Embryonic facial prominence (tissue), 1 donor: Measurements from ENCODE around the gene PES1.
"Not testable (repeated sequence)": the region's sequence is repeated elsewhere in the genome, so short reads cannot be mapped to it uniquely, and the experiment has no call there.

Source experiments
- DNase-seq: peaks from one replicate; pipeline ENCODE4 v3.0.0-alpha.2; 2016; ENCODE audit errors: extremely low spot score

PES1 gene

GRCh38 chr22:30555282-30556210 is 36.2 kb downstream of the PES1 start:
- DNase-seq, result no peak

DNA sequence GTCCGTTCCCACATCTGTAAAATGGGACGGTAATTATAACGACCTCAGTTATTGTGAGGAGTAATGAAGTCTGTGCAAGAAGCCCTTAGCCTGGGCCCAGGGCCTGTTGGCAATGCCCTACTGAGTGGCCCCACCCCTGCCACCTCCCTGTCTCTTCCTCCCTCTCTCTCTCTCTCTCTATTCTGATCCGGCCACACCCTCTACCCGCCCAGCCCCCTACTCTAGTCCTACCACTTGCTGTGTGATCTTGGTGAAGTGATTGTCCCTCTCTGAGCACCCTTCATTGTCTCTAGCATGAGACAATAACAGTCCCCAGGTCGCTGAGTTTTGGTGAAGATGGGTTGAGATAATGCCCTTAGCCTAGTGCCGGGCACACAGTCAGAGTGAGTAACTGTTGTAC is 37.7 kb downstream of the PES1 start:
- DNase-seq, result no peak

DNA sequence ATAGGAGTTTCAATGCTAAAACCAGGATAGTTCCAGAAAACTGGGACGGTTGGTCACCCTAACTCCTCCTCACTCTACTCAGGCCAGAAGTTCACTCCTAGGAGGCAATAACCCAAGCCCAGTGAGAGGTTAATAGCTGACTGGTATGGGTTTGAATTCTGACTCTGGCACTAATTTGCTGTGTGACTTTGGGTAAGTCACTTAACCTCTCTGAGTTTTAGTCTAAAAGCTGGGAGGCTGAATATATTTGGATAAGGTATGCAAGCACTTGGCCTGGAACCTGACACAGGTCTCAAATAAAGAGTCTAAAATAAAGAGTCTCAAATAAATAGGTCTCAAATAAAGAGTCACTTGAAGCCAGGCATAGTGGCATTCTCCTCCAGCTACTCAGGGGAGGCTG is 39.0 kb downstream of the PES1 start:
- DNase-seq, result no peak

GRCh38 chr22:30551813-30552212 is 39.9 kb downstream of the PES1 start:
- not testable (repeated sequence) for DNase-seq

GRCh38 chr22:30547188-30547587 is 44.5 kb downstream of the PES1 start:
- DNase-seq, result no peak

DNA sequence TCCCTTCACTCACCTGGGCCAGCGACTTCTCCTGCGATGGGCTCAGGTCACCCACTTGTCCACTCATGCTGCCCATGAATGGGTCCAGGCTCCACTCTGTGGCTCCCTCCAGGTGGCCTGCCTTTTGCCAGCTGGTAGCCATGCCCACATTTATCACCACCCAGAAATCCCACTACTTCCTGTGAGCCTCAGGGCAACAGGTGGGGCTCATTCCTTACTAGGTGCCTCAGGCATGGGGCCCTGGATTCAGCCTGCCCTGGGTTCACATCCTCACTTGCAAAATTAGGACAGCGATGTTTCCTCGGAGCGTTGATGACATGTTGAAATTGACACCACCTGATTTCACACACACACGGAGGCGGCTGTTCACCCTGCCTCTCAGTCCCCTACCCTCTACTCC is 45.1 kb downstream of the PES1 start, which contains the start of gene SEC14L6:
Gene SEC14L6 (minus strand): TSS at position 126 of the 400 bp plus-strand sequence. CDS start 59 bp downstream, at position 67.
- no peak for DNase-seq

- DNase-seq, result no peak
These were observed 48.9 kb downstream of the PES1 start for GRCh38 chr22:30542811-30543188.

GRCh38 chr22:30541961-30542810 is 49.5 kb downstream of the PES1 start:
- DNase-seq, result no peak

GRCh38 chr22:30541511-30541910 is 50.2 kb downstream of the PES1 start:
- not testable (repeated sequence) for DNase-seq

DNA sequence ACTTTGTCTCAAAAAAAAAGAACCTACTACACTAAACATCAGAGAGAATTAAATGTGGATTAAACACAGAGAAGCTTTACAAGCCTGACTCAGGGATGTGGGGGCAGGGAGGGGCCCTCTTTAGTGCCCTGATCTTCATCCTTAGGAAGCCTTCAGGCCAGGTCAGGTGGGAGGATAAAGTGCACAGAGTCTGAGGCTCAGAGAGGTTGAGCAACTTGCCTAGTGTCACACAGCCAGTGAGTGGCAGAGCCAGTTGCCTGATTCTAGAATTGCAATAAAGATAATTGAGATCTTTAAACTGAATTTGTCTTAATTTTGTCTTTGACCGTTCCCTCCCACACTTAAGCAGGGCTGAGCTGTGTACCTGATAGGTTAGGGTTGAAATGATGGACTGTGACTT is 52.3 kb downstream of the PES1 start:
- no peak for DNase-seq

DNA sequence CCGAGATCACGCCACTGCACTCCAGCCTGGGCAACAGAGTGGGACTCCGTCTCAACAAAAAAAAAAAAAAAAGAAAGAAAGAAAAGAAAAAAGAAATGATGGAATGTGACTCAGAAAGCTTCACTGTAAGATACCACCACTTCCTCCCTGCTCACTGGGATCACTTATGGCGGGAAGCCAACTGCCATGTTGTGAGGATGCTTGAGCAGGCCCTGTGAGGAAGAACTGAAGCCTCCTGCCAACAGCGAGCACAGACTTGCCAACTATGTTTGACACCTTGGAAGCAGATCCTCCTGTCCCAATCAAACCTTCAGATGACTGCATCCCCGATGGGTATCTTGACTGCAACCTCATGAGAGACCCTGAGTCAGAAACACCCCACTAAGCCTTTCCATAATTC is 53.4 kb downstream of the PES1 start:
- DNase-seq, result no peak

DNA sequence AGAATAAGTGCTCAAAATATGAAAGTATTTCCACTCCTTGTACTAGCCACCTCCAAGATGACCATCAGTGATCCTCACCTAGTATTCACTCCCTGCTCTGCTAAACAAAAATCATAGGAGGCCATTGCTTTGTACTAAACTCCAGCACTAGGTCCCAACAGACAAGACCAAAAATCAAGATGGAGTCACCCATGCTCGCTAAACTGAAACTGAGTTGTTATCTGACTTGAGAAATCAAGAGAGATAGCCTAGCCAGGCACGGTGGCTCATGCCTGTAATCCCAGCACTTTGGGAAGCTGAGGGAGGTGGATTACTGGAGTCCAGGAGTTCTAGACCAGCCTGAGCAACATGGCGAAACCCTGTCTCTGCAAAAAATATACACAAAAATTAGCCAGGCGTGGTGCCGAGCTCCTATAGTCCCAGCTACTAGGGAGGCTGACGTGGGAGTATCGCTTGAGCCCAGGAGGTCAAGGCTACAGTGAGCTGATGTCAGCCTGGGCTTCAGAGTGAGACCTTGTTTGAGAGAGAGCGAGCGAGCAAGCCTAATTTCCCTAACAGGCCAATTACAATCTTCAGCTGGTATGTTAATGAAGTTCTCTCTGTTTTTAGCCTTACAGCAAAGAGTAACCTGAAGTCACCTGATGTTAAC is 54.5 kb downstream of the PES1 start:
- DNase-seq, result no peak

- no peak for DNase-seq
These were observed 56.5 kb downstream of the PES1 start for GRCh38 chr22:30535182-30535581.

- DNase-seq, result no peak
These were observed 59.8 kb downstream of the PES1 start for GRCh38 chr22:30531651-30532608.

DNA sequence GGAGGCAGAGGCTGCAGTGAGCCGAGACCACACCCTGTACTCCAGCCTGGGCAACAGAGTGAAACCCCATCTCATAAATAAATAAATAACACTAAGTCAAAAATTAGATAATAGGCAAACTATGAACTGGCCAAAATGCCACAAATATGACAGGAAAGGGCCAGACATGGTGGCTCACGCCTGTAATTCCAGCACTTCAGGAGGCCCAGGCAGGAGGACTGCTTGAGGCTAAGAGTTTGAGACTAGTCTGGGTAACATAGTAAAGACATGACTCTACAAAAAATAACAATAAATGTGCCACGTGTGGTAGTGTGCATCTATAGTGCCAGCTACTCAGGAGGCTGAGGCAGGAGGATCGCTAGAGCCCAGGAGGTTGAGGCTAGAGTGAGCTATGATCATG is 65.1 kb downstream of the PES1 start:
- no peak for DNase-seq
